SK-N-SH (cell line): Measurements from ENCODE around the gene OSBPL2. TPM values are rescaled to one million over a fixed set of nuclear protein-coding genes. Genes with fewer than 3 reads are reported as not detected.

Source experiments
- CTCF ChIA-PET: fragments of 300-600, 350-600 bp; formaldehyde crosslinking; extraction: SDS; loops from one replicate; lab custom pipeline; 2021; lab: Yijun Ruan, JAX
- POLR2A ChIA-PET: fragments of 350-600 bp; sonication (Branson Sonifier 250); formaldehyde crosslinking; extraction: SDS; loops from one replicate; lab custom pipeline; 2020; ENCODE audit warnings: antibody characterized with exemption, inconsistent platforms; lab: Yijun Ruan, JAX
- DNase-seq: peaks from one replicate; pipeline ENCODE4 v3.0.0; 2012
- H2AFZ ChIP-seq: fragments of 200-600 bp; sonication (generic); 2 replicates; pipeline ENCODE4 v1.8.1; 2016; ENCODE audit warnings: antibody characterized with exemption, mild to moderate bottlenecking, low read depth
- H3F3A ChIP-seq: fragments of 200-600 bp; sonication (generic); replicated peaks from 2 replicates; pipeline ENCODE3; 2016; ENCODE audit warnings: antibody characterized with exemption, mild to moderate bottlenecking; ENCODE audit not compliant: insufficient read depth
- H3K27ac ChIP-seq, 2 experiments: fragments of 200-500 bp in 1 of 2; fragments of 200-600 bp in 1 of 2; sonication (Bioruptor generic) in 1 of 2; sonication (generic), shearing (Covaris generic) in 1 of 2; 2 replicates each; pipeline versions ENCODE4 v1.5.1 to v1.6.1; 2014 to 2016; ENCODE audit warnings: low read depth in 2 of 2, inconsistent platforms in 1 of 2, low read length in 1 of 2, mild to moderate bottlenecking in 1 of 2, mixed read lengths in 1 of 2
- H3K27me3 ChIP-seq: fragments of 200-600 bp; sonication (generic), shearing (Covaris generic); 2 replicates; pipeline ENCODE4 v1.6.1; 2016; ENCODE audit warnings: mixed run types; ENCODE audit not compliant: insufficient read depth
- H3K36me3 ChIP-seq, 2 experiments: fragments of 200-500 bp in 1 of 2; fragments of 200-600 bp in 1 of 2; sonication (Bioruptor generic) in 1 of 2; sonication (generic) in 1 of 2; replicated peaks in 1 of 2; 2 replicates each; pipeline versions ENCODE3 to v1.5.1; 2014 to 2016; ENCODE audit warnings: low read length in 1 of 2, mild to moderate bottlenecking in 1 of 2; ENCODE audit not compliant: insufficient read depth in 2 of 2, control insufficient read depth in 1 of 2
- H3K4me1 ChIP-seq, 2 experiments: fragments of 200-500 bp in 1 of 2; fragments of 200-600 bp in 1 of 2; sonication (Bioruptor generic) in 1 of 2; sonication (generic), shearing (Covaris generic) in 1 of 2; 2 replicates each; pipeline versions ENCODE4 v1.5.1 to v1.6.1; 2014 to 2016; ENCODE audit warnings: low read depth in 1 of 2, low read length in 1 of 2, mixed run types in 1 of 2; ENCODE audit not compliant: insufficient read depth in 2 of 2, control insufficient read depth in 1 of 2
- H3K4me2 ChIP-seq: fragments of 200-600 bp; sonication (generic), shearing (Covaris generic); 2 replicates; pipeline ENCODE4 v1.6.1; 2017; ENCODE audit warnings: mixed run types
- H3K4me3 ChIP-seq, 2 experiments: fragments of 200-500 bp in 1 of 2; fragments of 200-600 bp in 1 of 2; sonication (Bioruptor generic) in 1 of 2; sonication (generic), shearing (Covaris generic) in 1 of 2; 2 replicates each; pipeline versions ENCODE4 v1.5.1 to v1.8.1; 2014 to 2016; ENCODE audit warnings: low read depth in 2 of 2, inconsistent platforms in 1 of 2, low read length in 1 of 2, mild to moderate bottlenecking in 1 of 2, mixed read lengths in 1 of 2, moderate library complexity in 1 of 2
- H3K79me2 ChIP-seq: fragments of 200-600 bp; sonication (generic); 2 replicates; pipeline ENCODE4 v1.8.1; 2017; ENCODE audit warnings: mild to moderate bottlenecking; ENCODE audit not compliant: insufficient read depth
- H3K9ac ChIP-seq: fragments of 200-600 bp; sonication (generic); 2 replicates; pipeline ENCODE4 v1.6.1; 2017; ENCODE audit warnings: mixed run types
- H3K9me2 ChIP-seq: fragments of 200-600 bp; sonication (generic); 2 replicates; pipeline ENCODE4 v1.6.1; 2017; ENCODE audit warnings: mixed run types
- H3K9me3 ChIP-seq: fragments of 200-600 bp; sonication (generic); 2 replicates; pipeline ENCODE4 v1.6.1; 2017; ENCODE audit warnings: mixed run types, mild to moderate bottlenecking, moderate library complexity
- H4K20me1 ChIP-seq: fragments of 200-600 bp; sonication (generic); 2 replicates; pipeline ENCODE4 v1.6.1; 2017; ENCODE audit warnings: mild to moderate bottlenecking, mixed run types; ENCODE audit not compliant: insufficient read depth
- CHD2 ChIP-seq: fragments of 150-350 bp; IDR thresholded peaks from 2 replicates; pipeline ENCODE4 v1.6.1; 2018; ENCODE audit warnings: low read length; ENCODE audit not compliant: partially characterized antibody
- FOXJ3 ChIP-seq: sonication (generic); formaldehyde crosslinking; IDR thresholded peaks from 2 replicates; pipeline ENCODE4 v1.5.1; 2020; ENCODE audit warnings: mild to moderate bottlenecking, missing genetic modification reagents
- FOXM1 ChIP-seq: IDR thresholded peaks from 2 replicates; pipeline ENCODE4 v1.4.0; 2012; ENCODE audit warnings: low read depth, mild to moderate bottlenecking
- GATA2 ChIP-seq: sonication (generic); formaldehyde crosslinking; IDR thresholded peaks from 2 replicates; pipeline ENCODE4 v1.5.0; 2020; ENCODE audit warnings: mild to moderate bottlenecking, missing genetic modification reagents
- MAX ChIP-seq: IDR thresholded peaks from 2 replicates; pipeline ENCODE4 v1.4.0; 2012; ENCODE audit warnings: low read depth
- MEF2A ChIP-seq: IDR thresholded peaks from 2 replicates; pipeline ENCODE4 v1.4.0; 2012; ENCODE audit warnings: low read depth, borderline replicate concordance
- RCOR1 ChIP-seq: fragments of 150-350 bp; IDR thresholded peaks from 2 replicates; pipeline ENCODE4 v1.6.1; 2017; ENCODE audit warnings: antibody characterized with exemption, low read length
- REST ChIP-seq: IDR thresholded peaks from 2 replicates; pipeline ENCODE4 v1.6.1; 2012; ENCODE audit warnings: mild to moderate bottlenecking, low read depth, low read length, moderate library complexity
- RFX5 ChIP-seq: IDR thresholded peaks from 2 replicates; pipeline ENCODE4 v1.6.1; 2012; ENCODE audit warnings: mild to moderate bottlenecking, improper control_type of control experiment, low read length
- RXRA ChIP-seq: IDR thresholded peaks from 2 replicates; pipeline ENCODE4 v1.4.0; 2012; ENCODE audit warnings: low read depth, mild to moderate bottlenecking, borderline replicate concordance
- SMC3 ChIP-seq: IDR thresholded peaks from 2 replicates; pipeline ENCODE4 v1.6.1; 2012; ENCODE audit warnings: low read depth, low read length, improper control_type of control experiment
- ZBTB33 ChIP-seq: IDR thresholded peaks from 2 replicates; pipeline ENCODE4 v1.4.0; 2012; ENCODE audit warnings: low read depth, borderline replicate concordance
- WGBS: methylation state at CpG from one replicate; pipeline ENCODE4 v1.1.6; 2017; ENCODE audit warnings: low lambda C conversion rate; 5-methylcytosine and 5-hydroxymethylcytosine counted together
- polyA plus RNA-seq, 3 experiments: library from polyadenylated mRNA; depleted of rRNA; stranded (reverse); fragments of >200 nt; gene quantifications; 2 replicates each; pipeline ENCODE4 v1.2.3, GENCODE V29; 2012

The OSBPL2 gene
- polyA plus RNA-seq, 1 of the 3 experiments (the other 2 are of a cell fraction): 17.7 TPM

- no peak overlapping the region for H3K4me2 ChIP-seq
- ChIA-PET POLR2A (no interaction called here), CTCF (no interaction called here)
- no peak overlapping the region for H2AFZ ChIP-seq
- H3K36me3 ChIP-seq: peaks cover 4 to 12% of the 10 kb centered on the region in 2 experiments
- H3K9me3 ChIP-seq: no peaks in the 10 kb centered on the region
- H3K9ac ChIP-seq: no peak overlapping the region
- no peak overlapping the region for H3K27ac ChIP-seq
- no peaks in the 10 kb centered on the region for H3K4me1 ChIP-seq
- peaks cover 5% of the 10 kb centered on the region for H3F3A ChIP-seq
- H3K4me3 ChIP-seq: no peak overlapping the region
- peaks cover 72% of the 10 kb centered on the region for H4K20me1 ChIP-seq
- no peaks in the 10 kb centered on the region for H3K27me3 ChIP-seq
- DNase-seq: no peak
- WGBS: 92% methylated on average over 10 of the region's 10 CpGs
- no peak for TF ChIP-seq SMC3
- TF ChIP-seq RCOR1: no peak
- TF ChIP-seq MEF2A: no peak
- TF ChIP-seq MAX: no peak
- no peak for TF ChIP-seq GATA2
- no peak for TF ChIP-seq REST
- TF ChIP-seq RXRA: no peak
- TF ChIP-seq CHD2: no peak
- TF ChIP-seq FOXM1: no peak
- no peak for TF ChIP-seq FOXJ3 (CRISPR knock-in tag)
- no peak for TF ChIP-seq RFX5
- no peak for TF ChIP-seq ZBTB33
- TF ChIP-seq, all 33 proteins: peak for 0
- Histone ChIP-seq H3K79me2 (peaks cover 70% of the 10 kb centered on the region), H3K9me2 (no peaks in the 10 kb centered on the region)
These were observed 17.7 kb downstream of the OSBPL2 start for GRCh38 chr20:62255976-62256375.
